Upper lobe of left lung (tissue), 6 donors: ENCODE results near the gene YY2. TPM values are rescaled to one million over a fixed set of nuclear protein-coding genes. Genes with fewer than 3 reads are reported as not detected.

ENCODE experiments used
- ATAC-seq, 2 donors: fragments of 200-7000 bp; cut with Tn5 transposase; one replicate each; pipeline ENCODE4 v1.9.1; 2022; ENCODE audit warnings: mild to moderate bottlenecking in 2 of 2, moderate library complexity in 2 of 2; ENCODE audit not compliant: low FRiP score in 2 of 2
- DNase-seq, 2 donors: peaks; one replicate each; pipeline ENCODE4 v3.0.0-alpha.2; 2019 to 2020
- H3K27ac ChIP-seq, 4 donors: fragments of 200-600 bp; sonication (generic); one replicate each; pipeline ENCODE4 v1.5.1; 2016 to 2019
- H3K27me3 ChIP-seq, 4 donors: fragments of 200-600 bp; sonication (generic); one replicate each; pipeline ENCODE4 v1.5.1; 2017 to 2019
- H3K36me3 ChIP-seq, 4 donors: fragments of 200-600 bp; sonication (generic); one replicate each; pipeline ENCODE4 v1.5.1; 2016 to 2019
- H3K4me1 ChIP-seq, 4 donors: fragments of 200-600 bp; sonication (generic); one replicate each; pipeline ENCODE4 v1.5.1; 2018 to 2019
- H3K4me3 ChIP-seq, 4 donors: fragments of 200-600 bp; sonication (generic); one replicate each; pipeline ENCODE4 v1.5.1; 2017 to 2019; ENCODE audit warnings: mild to moderate bottlenecking in 2 of 4, moderate library complexity in 1 of 4
- H3K9me3 ChIP-seq, 4 donors: fragments of 200-600 bp; sonication (generic); one replicate each; pipeline ENCODE4 v1.5.1; 2018 to 2019
- EP300 ChIP-seq, 4 donors: sonication (generic); formaldehyde crosslinking; IDR thresholded peaks; one replicate each; pipeline ENCODE4 v1.5.1; 2017; ENCODE audit warnings: antibody characterized with exemption in 4 of 4, control low read depth in 2 of 4
- POLR2A ChIP-seq, 4 donors: fragments of 450-650 bp; IDR thresholded peaks; one replicate each; pipeline ENCODE4 v1.5.1; 2016 to 2017; ENCODE audit warnings: antibody characterized with exemption in 4 of 4, mild to moderate bottlenecking in 2 of 4
- POLR2AphosphoS5 ChIP-seq, 2 donors: sonication (generic); formaldehyde crosslinking; IDR thresholded peaks; one replicate each; pipeline ENCODE4 v1.5.1; 2017; ENCODE audit warnings: antibody characterized with exemption in 2 of 2
- WGBS, 2 donors: methylation state at CpG; one replicate each; pipeline ENCODE4 v1.1.5; 2017 to 2018; 5-methylcytosine and 5-hydroxymethylcytosine counted together
- total RNA-seq, 6 donors: library from RNA; depleted of rRNA in 4 of 6; stranded (reverse); fragments of >200 nt in 4 of 6; gene quantifications; one replicate each; pipeline versions ENCODE4 v1.1.0 to v1.2.1, GENCODE V29; 2016 to 2021
- TF ChIP-seq, protein P1 (sequence below), 6 experiments: fragments of 450-650 bp in 4 of 6; fragments of 200-600 bp in 2 of 6; sonication (generic) in 2 of 6; IDR thresholded peaks; one replicate each; pipeline ENCODE4 v1.5.1; 2016 to 2019; ENCODE audit warnings: antibody characterized with exemption in 6 of 6
- donor health status: DM: no; HTN: no; CAD: no; lungs with moderate emphysema.
- donor health status: DM: no; HTN: yes; CAD: no; lungs with severe emphysema.

YY2 gene
- total RNA-seq, 6 donors from 2014 or later: 0.71 to 7.3 (median 3.0) TPM

- Histone ChIP-seq H3K9me3 (no peaks in the 10 kb centered on the region), H3K36me3 (peaks cover 0 to 5% (median 2%) of the 10 kb centered on the region in 4 donors), H3K27me3 (no peaks in the 10 kb centered on the region), H3K27ac (no peak overlapping the region), H3K4me3 (no peak overlapping the region), H3K4me1 (no peaks in the 10 kb centered on the region)
- ATAC-seq: no peak
- 79 to 99% methylated on average over 3 of the region's 3 CpGs for whole genome bisulfite sequencing, 2 donors
- no peak for TF ChIP-seq POLR2A (IDR thresholded peaks at IDR 0.05)
- no peak for DNase-seq
These were observed 26.2 kb downstream of the YY2 start for GRCh38 chrX:21881881-21882574.

- H3K27me3 ChIP-seq: no peaks in the 10 kb centered on the region
- TF ChIP-seq POLR2AphosphoS5 (IDR thresholded peaks at IDR 0.05) (no peak), EP300 (IDR thresholded peaks at IDR 0.05) (no peak), POLR2A (IDR thresholded peaks at IDR 0.05) (no peak)
- TF ChIP-seq, protein P1, sequence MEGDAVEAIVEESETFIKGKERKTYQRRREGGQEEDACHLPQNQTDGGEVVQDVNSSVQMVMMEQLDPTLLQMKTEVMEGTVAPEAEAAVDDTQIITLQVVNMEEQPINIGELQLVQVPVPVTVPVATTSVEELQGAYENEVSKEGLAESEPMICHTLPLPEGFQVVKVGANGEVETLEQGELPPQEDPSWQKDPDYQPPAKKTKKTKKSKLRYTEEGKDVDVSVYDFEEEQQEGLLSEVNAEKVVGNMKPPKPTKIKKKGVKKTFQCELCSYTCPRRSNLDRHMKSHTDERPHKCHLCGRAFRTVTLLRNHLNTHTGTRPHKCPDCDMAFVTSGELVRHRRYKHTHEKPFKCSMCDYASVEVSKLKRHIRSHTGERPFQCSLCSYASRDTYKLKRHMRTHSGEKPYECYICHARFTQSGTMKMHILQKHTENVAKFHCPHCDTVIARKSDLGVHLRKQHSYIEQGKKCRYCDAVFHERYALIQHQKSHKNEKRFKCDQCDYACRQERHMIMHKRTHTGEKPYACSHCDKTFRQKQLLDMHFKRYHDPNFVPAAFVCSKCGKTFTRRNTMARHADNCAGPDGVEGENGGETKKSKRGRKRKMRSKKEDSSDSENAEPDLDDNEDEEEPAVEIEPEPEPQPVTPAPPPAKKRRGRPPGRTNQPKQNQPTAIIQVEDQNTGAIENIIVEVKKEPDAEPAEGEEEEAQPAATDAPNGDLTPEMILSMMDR (IDR thresholded peaks at IDR 0.05): no peak
- DNase-seq (peak in 1 of 2 donors; percentile 32), ATAC-seq (peak in 1 of 2 donors; percentile 39)
- H3K9me3 ChIP-seq: no peaks in the 10 kb centered on the region
- WGBS, 2 donors: 72 to 83% methylated on average over 2 to 5 of the region's 5 CpGs
- no peak overlapping the region for H3K4me3 ChIP-seq
- peaks cover 0 to 5% (median 2%) of the 10 kb centered on the region in 4 donors for H3K36me3 ChIP-seq
- no peaks in the 10 kb centered on the region for H3K4me1 ChIP-seq
- no peak overlapping the region for H3K27ac ChIP-seq
These were observed 27.5 kb downstream of the YY2 start for GRCh38 chrX:21883258-21883657.

DNA sequence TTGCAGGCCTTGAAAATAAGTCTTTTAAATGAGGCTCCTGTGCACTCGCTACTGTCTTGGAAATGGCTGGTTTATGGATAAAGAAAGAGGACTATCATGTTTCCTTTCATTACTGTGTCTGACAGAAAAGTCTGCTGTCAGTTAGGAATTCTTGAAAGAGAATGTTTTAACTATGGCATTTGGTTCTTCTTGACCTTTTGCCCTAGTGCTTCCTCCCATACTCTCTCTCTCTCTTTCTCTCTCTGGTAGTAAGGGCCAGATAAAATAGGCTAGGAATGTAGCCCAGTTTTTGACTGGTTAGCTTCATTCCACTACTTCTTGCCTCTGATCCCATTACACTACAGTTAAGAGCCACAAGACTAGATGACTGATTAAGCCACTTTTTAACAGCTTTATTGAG lies 29.8 kb downstream of the YY2 start:
- TF ChIP-seq POLR2AphosphoS5 (IDR thresholded peaks at IDR 0.05): no peak
- TF ChIP-seq POLR2A (IDR thresholded peaks at IDR 0.05): no peak
- no peak for TF ChIP-seq EP300 (IDR thresholded peaks at IDR 0.05)
- H3K4me3 ChIP-seq: no peak overlapping the region
- ATAC-seq (no peak), DNase-seq (no peak)
- no peaks in the 10 kb centered on the region for H3K9me3 ChIP-seq
- H3K4me1 ChIP-seq: no peaks in the 10 kb centered on the region
- no peak overlapping the region for H3K27ac ChIP-seq
- 71 to 94% methylated on average over 1 of the region's 1 CpG for WGBS, 2 donors
- H3K36me3 ChIP-seq: peaks cover 0 to 5% (median 0%) of the 10 kb centered on the region in 4 donors
- H3K27me3 ChIP-seq: no peaks in the 10 kb centered on the region

DNA sequence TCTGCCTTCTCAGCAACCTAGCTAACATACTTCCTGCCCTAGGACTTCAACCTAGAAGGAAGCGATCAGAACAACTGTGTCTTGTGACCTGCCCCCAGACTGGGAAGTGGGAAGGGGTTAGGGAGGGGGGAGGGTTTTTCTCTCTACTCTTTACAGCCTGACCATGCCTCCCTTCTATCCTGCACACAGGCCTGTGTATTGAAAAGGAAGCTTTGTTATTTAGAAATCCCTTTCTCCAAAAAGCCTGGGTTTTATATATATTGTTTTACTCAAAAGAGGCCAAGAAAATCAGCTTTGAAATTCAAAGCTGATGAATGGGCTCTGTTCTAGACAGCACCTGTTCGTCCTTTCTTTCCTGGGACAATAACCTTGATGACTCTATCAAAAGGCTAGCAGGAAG lies 49.5 kb downstream of the YY2 start:
- Histone ChIP-seq H3K4me1 (no peaks in the 10 kb centered on the region), H3K4me3 (no peak overlapping the region), H3K36me3 (no peaks in the 10 kb centered on the region), H3K9me3 (no peaks in the 10 kb centered on the region), H3K27me3 (no peaks in the 10 kb centered on the region), H3K27ac (no peak overlapping the region)
- no peak for TF ChIP-seq POLR2A (IDR thresholded peaks at IDR 0.05)
- TF ChIP-seq, protein P1 (IDR thresholded peaks at IDR 0.05): no peak
- TF ChIP-seq EP300 (IDR thresholded peaks at IDR 0.05): no peak
- no peak for TF ChIP-seq POLR2AphosphoS5 (IDR thresholded peaks at IDR 0.05)
- DNase-seq (no peak), ATAC-seq (no peak)
- 71 to 94% methylated on average over 1 to 2 of the region's 2 CpGs for WGBS, 2 donors

DNA sequence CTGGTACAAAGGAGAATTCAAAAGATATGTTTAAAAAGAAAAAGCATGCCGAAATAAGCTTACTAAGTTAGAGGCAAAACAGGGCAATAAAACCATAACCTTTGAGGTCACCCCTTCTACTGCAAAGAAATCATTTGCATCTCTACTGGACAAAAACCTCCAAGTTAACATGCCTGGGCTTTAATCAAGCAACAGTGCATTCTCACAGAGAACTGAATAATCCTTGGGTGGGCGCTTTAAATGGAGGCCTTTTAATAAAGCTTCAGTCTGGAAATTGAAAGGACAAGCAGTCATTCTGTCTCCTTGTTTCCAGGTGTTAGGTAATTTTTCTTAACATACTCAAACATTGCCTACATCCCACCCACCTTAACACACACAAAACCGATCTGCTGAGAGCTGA lies 50.2 kb downstream of the YY2 start:
- no peaks in the 10 kb centered on the region for H3K36me3 ChIP-seq
- no peaks in the 10 kb centered on the region for H3K4me1 ChIP-seq
- no peaks in the 10 kb centered on the region for H3K9me3 ChIP-seq
- DNase-seq (no peak), ATAC-seq (no peak)
- 86 to 98% methylated on average over 3 of the region's 3 CpGs for WGBS, 2 donors
- no peak overlapping the region for H3K4me3 ChIP-seq
- TF ChIP-seq, protein P1 (IDR thresholded peaks at IDR 0.05): no peak
- no peak for TF ChIP-seq POLR2A (IDR thresholded peaks at IDR 0.05)
- no peak for TF ChIP-seq POLR2AphosphoS5 (IDR thresholded peaks at IDR 0.05)
- no peak for TF ChIP-seq EP300 (IDR thresholded peaks at IDR 0.05)
- no peak overlapping the region for H3K27ac ChIP-seq
- H3K27me3 ChIP-seq: no peaks in the 10 kb centered on the region

GRCh38 chrX:21907260-21907659 lies 51.5 kb downstream of the YY2 start:
- Histone ChIP-seq H3K36me3 (no peaks in the 10 kb centered on the region), H3K27ac (no peak overlapping the region), H3K27me3 (no peaks in the 10 kb centered on the region), H3K9me3 (no peaks in the 10 kb centered on the region), H3K4me1 (no peaks in the 10 kb centered on the region), H3K4me3 (no peak overlapping the region)
- TF ChIP-seq POLR2A (IDR thresholded peaks at IDR 0.05): no peak
- no peak for TF ChIP-seq EP300 (IDR thresholded peaks at IDR 0.05)
- TF ChIP-seq, protein P1 (IDR thresholded peaks at IDR 0.05): no peak
- no peak for TF ChIP-seq POLR2AphosphoS5 (IDR thresholded peaks at IDR 0.05)
- DNase-seq (no peak), ATAC-seq (no peak)
- 54 to 57% methylated on average over 1 of the region's 1 CpG for WGBS, 2 donors
